Naive B cell (primary cell): ENCODE data around the gene IQSEC1. TPM values are rescaled to one million over a fixed set of nuclear protein-coding genes. Genes with fewer than 3 reads are reported as not detected.
A peak's percentile ranks its signal among the peaks of the same experiment; 100 is the strongest.

Experiments used
- ATAC-seq, 2 donors: fragments of 150-1000 bp; cut with Tn5 transposase; 2 replicates each; pipeline ENCODE4 v1.10.0; 2021; ENCODE audit warnings: low read depth in 2 of 2, mild to moderate bottlenecking in 2 of 2, moderate library complexity in 2 of 2
- DNase-seq: peaks from one replicate; pipeline ENCODE4 v3.0.0; 2022
- H3K27ac Mint-ChIP-seq, 6 donors: one replicate each; pipeline ENCODE4 v1.8.0; 2020 to 2022; ENCODE audit warnings: mild to moderate bottlenecking in 6 of 6, mixed read lengths in 6 of 6, moderate library complexity in 5 of 6, inconsistent platforms in 2 of 6
- H3K27me3 Mint-ChIP-seq, 3 donors: one replicate each; pipeline ENCODE4 v1.8.0; 2021 to 2022; ENCODE audit warnings: mixed read lengths in 3 of 3, mild to moderate bottlenecking in 1 of 3
- H3K36me3 Mint-ChIP-seq, 2 donors: one replicate each; pipeline ENCODE4 v1.8.0; 2020 to 2022; ENCODE audit warnings: mixed read lengths in 2 of 2, inconsistent platforms in 1 of 2, mild to moderate bottlenecking in 1 of 2
- H3K4me1 Mint-ChIP-seq, 3 donors: one replicate each; pipeline ENCODE4 v1.8.0; 2020 to 2022; ENCODE audit warnings: mixed read lengths in 3 of 3, inconsistent platforms in 1 of 3, mild to moderate bottlenecking in 1 of 3, moderate library complexity in 1 of 3
- H3K4me3 Mint-ChIP-seq, 8 donors: one replicate each; pipeline ENCODE4 v1.8.0; 2020 to 2022; ENCODE audit warnings: mild to moderate bottlenecking in 8 of 8, mixed read lengths in 8 of 8, moderate library complexity in 8 of 8, inconsistent platforms in 2 of 8
- H3K9me3 Mint-ChIP-seq, 7 donors: one replicate each; pipeline ENCODE4 v1.8.0; 2020 to 2022; ENCODE audit warnings: mixed read lengths in 7 of 7, mild to moderate bottlenecking in 5 of 7, inconsistent platforms in 2 of 7, moderate library complexity in 1 of 7
- polyA plus RNA-seq, 6 donors: library from polyadenylated mRNA; unstranded; fragments of 300-500 nt; fragmentation: Illumina TruSeq; gene quantifications; one replicate each; pipeline ENCODE4 v1.2.3, GENCODE V29; 2021; ENCODE audit warnings: low read depth in 6 of 6

The IQSEC1 gene
- polyA plus RNA-seq, 6 donors from 2014 or later, result 14.6 to 73.4 (median 36.9) TPM

GRCh38 chr3:13054341-13055285 lies 18.6 kb downstream of the IQSEC1 start:
- Mint-ChIP-seq H3K9me3 (no peaks in the 10 kb centered on the region), H3K4me1 (peaks cover 56 to 80% (median 60%) of the 10 kb centered on the region in 3 donors), H3K36me3 (peaks cover 4 to 6% of the 10 kb centered on the region in 2 donors), H3K27me3 (no peaks in the 10 kb centered on the region), H3K4me3 (no peak overlapping the region), H3K27ac (no peak overlapping the region)
- ATAC-seq (no peak), DNase-seq (no peak)

GRCh38 chr3:13053893-13054292 lies 19.3 kb downstream of the IQSEC1 start:
- H3K27me3 Mint-ChIP-seq, result no peaks in the 10 kb centered on the region
- no peak overlapping the region for H3K27ac Mint-ChIP-seq
- peaks cover 58 to 80% (median 62%) of the 10 kb centered on the region in 3 donors for H3K4me1 Mint-ChIP-seq

GRCh38 chr3:13053420-13053819 lies 19.8 kb downstream of the IQSEC1 start:
- H3K27me3 Mint-ChIP-seq, result no peaks in the 10 kb centered on the region
- DNase-seq, result no peak
- no peak for ATAC-seq
- no peak overlapping the region for H3K4me3 Mint-ChIP-seq
- peaks cover 0 to 6% of the 10 kb centered on the region in 2 donors for H3K36me3 Mint-ChIP-seq
- H3K27ac Mint-ChIP-seq, result peak overlapping the region in 2 of 6 donors; percentile 59 to 69
- H3K9me3 Mint-ChIP-seq, result no peaks in the 10 kb centered on the region
- H3K4me1 Mint-ChIP-seq, result peaks cover 61 to 82% (median 67%) of the 10 kb centered on the region in 3 donors

More at GRCh38 chr3:13053893-13054292, 19.3 kb downstream of the IQSEC1 start:
- Mint-ChIP-seq H3K36me3 (peaks cover 0 to 6% of the 10 kb centered on the region in 2 donors), H3K4me3 (peak overlapping the region in 1 of 8 donors; percentile 73), H3K9me3 (no peaks in the 10 kb centered on the region)
- no peak for DNase-seq
- no peak for ATAC-seq

GRCh38 chr3:13052191-13052820 lies 20.9 kb downstream of the IQSEC1 start:
- Mint-ChIP-seq H3K27ac (peak overlapping the region in 5 of 6 donors; percentile 29 to 84 (median 72)), H3K4me3 (no peak overlapping the region), H3K9me3 (no peaks in the 10 kb centered on the region), H3K27me3 (no peaks in the 10 kb centered on the region), H3K36me3 (peaks cover 0 to 6% of the 10 kb centered on the region in 2 donors), H3K4me1 (peaks cover 59 to 82% (median 71%) of the 10 kb centered on the region in 3 donors)
- DNase-seq (no peak), ATAC-seq (no peak)

GRCh38 chr3:13051581-13051980 lies 21.6 kb downstream of the IQSEC1 start:
- peaks cover 0 to 6% of the 10 kb centered on the region in 2 donors for H3K36me3 Mint-ChIP-seq
- H3K27me3 Mint-ChIP-seq, result no peaks in the 10 kb centered on the region
- H3K4me3 Mint-ChIP-seq, result peak overlapping the region in 2 of 8 donors; percentile 20 to 21
- DNase-seq (no peak), ATAC-seq (no peak)
- H3K9me3 Mint-ChIP-seq, result no peaks in the 10 kb centered on the region
- H3K4me1 Mint-ChIP-seq, result peaks cover 61 to 82% (median 71%) of the 10 kb centered on the region in 3 donors
- H3K27ac Mint-ChIP-seq, result peak overlapping the region in 3 of 6 donors; percentile 15 to 81 (median 44)

GRCh38 chr3:13051066-13051465 lies 22.2 kb downstream of the IQSEC1 start:
- Mint-ChIP-seq H3K9me3 (no peaks in the 10 kb centered on the region), H3K4me1 (peaks cover 62 to 84% (median 72%) of the 10 kb centered on the region in 3 donors), H3K4me3 (peak overlapping the region in 1 of 8 donors; percentile 70), H3K36me3 (peaks cover 0 to 6% of the 10 kb centered on the region in 2 donors), H3K27me3 (no peaks in the 10 kb centered on the region), H3K27ac (peak overlapping the region in 2 of 6 donors; percentile 43 to 60)
- ATAC-seq, result no peak
- DNase-seq, result no peak

GRCh38 chr3:13050446-13050845 lies 22.8 kb downstream of the IQSEC1 start:
- Mint-ChIP-seq H3K9me3 (no peaks in the 10 kb centered on the region), H3K27me3 (no peaks in the 10 kb centered on the region), H3K27ac (peak overlapping the region in 2 of 6 donors; percentile 77 to 93), H3K36me3 (peaks cover 0 to 6% of the 10 kb centered on the region in 2 donors), H3K4me3 (peak overlapping the region in 3 of 8 donors; percentile 23 to 66 (median 41)), H3K4me1 (peaks cover 67 to 91% (median 78%) of the 10 kb centered on the region in 3 donors)
- DNase-seq (no peak), ATAC-seq (no peak)

- ATAC-seq (no peak), DNase-seq (no peak)
- Mint-ChIP-seq H3K4me1 (peaks cover 70 to 94% (median 86%) of the 10 kb centered on the region in 3 donors), H3K36me3 (peaks cover 0 to 6% of the 10 kb centered on the region in 2 donors), H3K27ac (peak overlapping the region in 4 of 6 donors; percentile 72 to 93 (median 84)), H3K27me3 (no peaks in the 10 kb centered on the region), H3K9me3 (no peaks in the 10 kb centered on the region), H3K4me3 (peak overlapping the region in 5 of 8 donors; percentile 9 to 76 (median 60))
Observed at GRCh38 chr3:13049400-13049799, 23.8 kb downstream of the IQSEC1 start.

GRCh38 chr3:13047296-13048165 lies 25.7 kb downstream of the IQSEC1 start:
- DNase-seq (peak; percentile 12), ATAC-seq (no peak)
- H3K4me3 Mint-ChIP-seq, result peak overlapping the region in 7 of 8 donors; percentile 55 to 89 (median 79)
- H3K4me1 Mint-ChIP-seq, result peaks cover 71 to 82% (median 81%) of the 10 kb centered on the region in 3 donors
- peaks cover 0 to 1% of the 10 kb centered on the region in 2 donors for H3K36me3 Mint-ChIP-seq
- H3K27me3 Mint-ChIP-seq, result no peaks in the 10 kb centered on the region
- peak overlapping the region; percentile 93 to 100 (median 98) for H3K27ac Mint-ChIP-seq
- H3K9me3 Mint-ChIP-seq, result no peaks in the 10 kb centered on the region

- no peaks in the 10 kb centered on the region for H3K27me3 Mint-ChIP-seq
- no peaks in the 10 kb centered on the region for H3K9me3 Mint-ChIP-seq
- DNase-seq, result no peak
- peak overlapping the region; percentile 93 to 100 (median 98) for H3K27ac Mint-ChIP-seq
- H3K4me1 Mint-ChIP-seq, result peaks cover 66 to 75% (median 73%) of the 10 kb centered on the region in 3 donors
- ATAC-seq, result peak; percentile 49 to 51
- H3K36me3 Mint-ChIP-seq, result no peaks in the 10 kb centered on the region
- peak overlapping the region; percentile 6 to 89 (median 68) for H3K4me3 Mint-ChIP-seq
Observed at GRCh38 chr3:13046569-13047274, 26.5 kb downstream of the IQSEC1 start.

GRCh38 chr3:13045904-13046568 lies 27.2 kb downstream of the IQSEC1 start:
- Mint-ChIP-seq H3K4me3 (peak overlapping the region; percentile 6 to 89 (median 68)), H3K9me3 (no peaks in the 10 kb centered on the region), H3K36me3 (no peaks in the 10 kb centered on the region), H3K27ac (peak overlapping the region; percentile 93 to 100 (median 98)), H3K4me1 (peaks cover 59 to 75% (median 73%) of the 10 kb centered on the region in 3 donors), H3K27me3 (no peaks in the 10 kb centered on the region)
- ATAC-seq (peak; percentile 89), DNase-seq (peak; percentile 82)
